K562 (cell line): ENCODE data around the gene AHSA1. TPM values are rescaled to one million over a fixed set of nuclear protein-coding genes. Genes with fewer than 3 reads are reported as not detected.

Experiments
- ATF1 ChIP-seq, 2 experiments: fragments of 450-650 bp in 1 of 2; IDR thresholded peaks; 2 replicates each; pipeline ENCODE4 v1.6.1; 2016; ENCODE audit warnings: missing compliant biosample characterization in 1 of 2, missing genetic modification characterization in 1 of 2
- BDP1 ChIP-seq: IDR thresholded peaks from 3 replicates; pipeline ENCODE4 v1.6.1; 2011; ENCODE audit not compliant: insufficient read length, insufficient read depth
- DDX20 ChIP-seq: fragments of 450-650 bp; IDR thresholded peaks from 2 replicates; pipeline ENCODE4 v1.6.1; 2016; ENCODE audit warnings: missing genetic modification characterization, low read depth, mild to moderate bottlenecking, missing compliant biosample characterization, moderate library complexity
- HLTF ChIP-seq: fragments of 450-650 bp; IDR thresholded peaks from 2 replicates; pipeline ENCODE4 v1.6.1; 2016
- HNRNPUL1 ChIP-seq: fragments of 200-400 bp; formaldehyde crosslinking; IDR thresholded peaks from 2 replicates; pipeline ENCODE4 v1.6.1; 2017; ENCODE audit warnings: low read length
- JUN ChIP-seq, 2 experiments: sonication (generic) in 1 of 2; formaldehyde crosslinking in 1 of 2; IDR thresholded peaks; 2 replicates each; pipeline versions ENCODE4 v1.6.1 to v1.8.0; 2012 to 2022; ENCODE audit warnings: borderline replicate concordance in 2 of 2, mild to moderate bottlenecking in 2 of 2, improper control_type of control experiment in 1 of 2, low read depth in 1 of 2, low read length in 1 of 2, missing genetic modification reagents in 1 of 2
- KAT7 ChIP-seq: sonication (generic); formaldehyde crosslinking; IDR thresholded peaks from 2 replicates; pipeline ENCODE4 v1.8.0; 2022; ENCODE audit warnings: missing genetic modification reagents, mild to moderate bottlenecking, borderline replicate concordance
- NBN ChIP-seq: fragments of 450-650 bp; IDR thresholded peaks from 2 replicates; pipeline ENCODE4 v1.6.1; 2016; ENCODE audit warnings: low read depth, mild to moderate bottlenecking
- SRSF7 ChIP-seq: fragments of 200-400 bp; formaldehyde crosslinking; optimal IDR thresholded peaks from 2 replicates; pipeline ENCODE3; 2017; ENCODE audit warnings: mild to moderate bottlenecking, low read depth, low read length
- TAF1 ChIP-seq: IDR thresholded peaks from 2 replicates; pipeline ENCODE4 v1.6.1; 2011; ENCODE audit warnings: mild to moderate bottlenecking, low read length, moderate library complexity; ENCODE audit not compliant: insufficient read depth, control insufficient read depth, severe bottlenecking; ENCODE audit errors: extremely low read depth
- ZBTB40 ChIP-seq, 2 experiments: fragments of 450-650 bp in 1 of 2; sonication (generic) in 1 of 2; formaldehyde crosslinking in 1 of 2; IDR thresholded peaks; 2 replicates each; pipeline versions ENCODE4 v1.7.1 to v1.9.0; 2016 to 2022; ENCODE audit warnings: inconsistent platforms in 1 of 2, mild to moderate bottlenecking in 1 of 2, missing genetic modification reagents in 1 of 2
- ZFP91 ChIP-seq: sonication (generic); formaldehyde crosslinking; IDR thresholded peaks from 2 replicates; pipeline ENCODE4 v1.8.0; 2022; ENCODE audit warnings: mild to moderate bottlenecking, missing genetic modification reagents
- ZNF174 ChIP-seq: fragments of 250-450 bp; sonication (Bioruptor Pico); IDR thresholded peaks from 2 replicates; pipeline ENCODE4 v1.4.0; 2020; ENCODE audit warnings: mild to moderate bottlenecking
- ZNF449 ChIP-seq: fragments of 250-450 bp; sonication (Bioruptor Pico); IDR thresholded peaks from 2 replicates; pipeline ENCODE4 v1.8.0; 2022; ENCODE audit warnings: moderate library complexity, mild to moderate bottlenecking, inconsistent platforms
- polyA plus RNA-seq, 8 experiments: library from polyadenylated mRNA; depleted of rRNA in 4 of 8; stranded (reverse) in 5 of 8; unstranded in 3 of 8; fragments of >200 nt; fragmentation: Nextera tagmentation in 2 of 8; fragmentation: Illumina TruSeq in 1 of 8; extraction: Ambion mirVana in 2 of 8; extraction: Trizol in 1 of 8; gene quantifications; 2 replicates each; pipeline versions ENCODE4 v1.2.1 to v1.2.3, GENCODE V29; 2011 to 2014; ENCODE audit warnings: inconsistent platforms in 1 of 8, missing spikeins in 1 of 8
- total RNA-seq, 7 experiments: library from RNA; depleted of rRNA in 6 of 7; stranded (reverse); fragments of >200 nt in 6 of 7; fragmentation: Illumina TruSeq in 2 of 7; extraction: Trizol in 2 of 7; gene quantifications; 2 replicates each; pipeline versions ENCODE4 v1.2.1 to v1.2.3, GENCODE V29; 2011 to 2021; ENCODE audit warnings: low replicate concordance in 1 of 7

Gene AHSA1
- total and polyA plus RNA-seq, 9 of the 15 experiments (the other 6 are each of a cell fraction or from before 2014, with no cell fraction given): 41.4 to 317 (median 184) TPM

GRCh38 chr14:77457522-77458248, at the start of gene AHSA1, which contains the start of gene VIPAS39 (continued):
- TF ChIP-seq ZBTB40 (IDR thresholded peaks at IDR 0.05) (peak; percentile 99), ZBTB40 (CRISPR knock-in tag; IDR thresholded peaks at IDR 0.05) (no peak), HLTF (no peak), ZNF174 (no peak), SRSF7 (no peak), ZFP91 (CRISPR knock-in tag) (no peak), ZNF449 (no peak), ATF1 (CRISPR knock-in tag; IDR thresholded peaks at IDR 0.05) (no peak), ATF1 (tag; IDR thresholded peaks at IDR 0.05) (peak; percentile 95), BDP1 (no peak), HNRNPUL1 (no peak), KAT7 (CRISPR knock-in tag) (no peak), JUN (IDR thresholded peaks at IDR 0.05; ENCODE audit: borderline replicate concordance, low read depth, low read length) (0 out of 2 replicates have a peak, but pooled peaks have one; percentile 32), JUN (CRISPR knock-in tag; IDR thresholded peaks at IDR 0.05; ENCODE audit: borderline replicate concordance) (no peak), NBN (no peak), TAF1 (peak; percentile 43), DDX20 (tag) (no peak)
